Measurements from ENCODE around the gene CTSH. TPM values are rescaled to one million over a fixed set of nuclear protein-coding genes. Genes with fewer than 3 reads are reported as not detected.

CTSH gene
- total and polyA plus RNA-seq, 2 experiments from 2014 or later: 19.7 to 19.9 TPM

DNA sequence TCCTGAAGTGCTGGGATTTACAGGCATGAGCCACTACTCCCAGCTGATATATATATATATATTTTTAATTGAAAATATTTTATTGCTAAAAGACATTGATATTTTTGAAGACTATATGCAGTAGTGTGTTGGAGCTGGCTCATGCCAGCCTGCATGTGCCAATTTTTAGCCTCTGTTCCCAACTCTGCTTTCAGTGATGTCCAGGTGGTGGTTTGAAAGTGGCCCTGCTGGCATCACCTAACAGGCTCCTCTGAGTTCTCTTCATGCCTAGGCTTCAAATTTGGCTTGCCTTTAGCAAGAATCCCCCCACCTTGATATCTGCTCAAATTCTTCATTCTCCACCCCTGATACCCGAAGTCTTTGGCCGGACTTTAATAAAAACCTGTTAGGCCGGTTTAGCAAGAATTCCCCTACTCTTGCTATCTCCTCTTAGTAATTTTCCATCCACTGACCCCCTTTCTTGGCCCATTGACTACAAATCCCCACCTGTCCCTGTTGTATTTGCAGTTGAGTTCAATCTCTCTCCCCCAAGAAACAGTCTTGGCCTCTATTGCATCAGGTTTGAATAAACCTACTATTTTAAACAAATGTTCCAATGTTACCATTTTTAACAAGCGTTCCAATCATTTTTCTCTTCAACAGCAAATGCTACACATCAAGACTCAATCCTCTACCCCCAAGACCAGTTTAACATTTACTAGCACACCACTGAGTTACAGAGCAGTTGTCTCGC, 23.9 kb upstream of the CTSH start:
- Histone ChIP-seq H3K27ac (ENCODE audit: low read depth) (no peak overlapping the region), H2AFZ (no peak overlapping the region), H3F3A (replicated peaks; ENCODE audit: low read depth) (no peaks in the 10 kb centered on the region), H3K4me3 (peak overlapping the region; percentile 30), H3K27me3 (ENCODE audit: insufficient read depth) (no peaks in the 10 kb centered on the region), H3K79me2 (replicated peaks; ENCODE audit: insufficient read depth) (no peaks in the 10 kb centered on the region), H3K4me2 (peak overlapping the region; percentile 72), H3K36me3 (ENCODE audit: insufficient read depth) (no peaks in the 10 kb centered on the region), H4K20me1 (replicated peaks; ENCODE audit: insufficient read depth) (no peaks in the 10 kb centered on the region), H3K4me1 (ENCODE audit: insufficient read depth) (peaks cover 22% of the 10 kb centered on the region), H3K9me2 (ENCODE audit: insufficient read depth) (no peaks in the 10 kb centered on the region; the same call in 1 of the 2 replicates)
- no peaks in the 10 kb centered on the region for H3K36me3 Mint-ChIP-seq (ENCODE audit: low read depth)
- TF ChIP-seq CREB1 (CRISPR knock-in tag; IDR thresholded peaks at IDR 0.05; ENCODE audit: low read depth): no peak
- TF ChIP-seq EZH2phosphoT487 (IDR thresholded peaks at IDR 0.05; ENCODE audit: unreplicated experiment): no peak
- TF ChIP-seq, protein P1, sequence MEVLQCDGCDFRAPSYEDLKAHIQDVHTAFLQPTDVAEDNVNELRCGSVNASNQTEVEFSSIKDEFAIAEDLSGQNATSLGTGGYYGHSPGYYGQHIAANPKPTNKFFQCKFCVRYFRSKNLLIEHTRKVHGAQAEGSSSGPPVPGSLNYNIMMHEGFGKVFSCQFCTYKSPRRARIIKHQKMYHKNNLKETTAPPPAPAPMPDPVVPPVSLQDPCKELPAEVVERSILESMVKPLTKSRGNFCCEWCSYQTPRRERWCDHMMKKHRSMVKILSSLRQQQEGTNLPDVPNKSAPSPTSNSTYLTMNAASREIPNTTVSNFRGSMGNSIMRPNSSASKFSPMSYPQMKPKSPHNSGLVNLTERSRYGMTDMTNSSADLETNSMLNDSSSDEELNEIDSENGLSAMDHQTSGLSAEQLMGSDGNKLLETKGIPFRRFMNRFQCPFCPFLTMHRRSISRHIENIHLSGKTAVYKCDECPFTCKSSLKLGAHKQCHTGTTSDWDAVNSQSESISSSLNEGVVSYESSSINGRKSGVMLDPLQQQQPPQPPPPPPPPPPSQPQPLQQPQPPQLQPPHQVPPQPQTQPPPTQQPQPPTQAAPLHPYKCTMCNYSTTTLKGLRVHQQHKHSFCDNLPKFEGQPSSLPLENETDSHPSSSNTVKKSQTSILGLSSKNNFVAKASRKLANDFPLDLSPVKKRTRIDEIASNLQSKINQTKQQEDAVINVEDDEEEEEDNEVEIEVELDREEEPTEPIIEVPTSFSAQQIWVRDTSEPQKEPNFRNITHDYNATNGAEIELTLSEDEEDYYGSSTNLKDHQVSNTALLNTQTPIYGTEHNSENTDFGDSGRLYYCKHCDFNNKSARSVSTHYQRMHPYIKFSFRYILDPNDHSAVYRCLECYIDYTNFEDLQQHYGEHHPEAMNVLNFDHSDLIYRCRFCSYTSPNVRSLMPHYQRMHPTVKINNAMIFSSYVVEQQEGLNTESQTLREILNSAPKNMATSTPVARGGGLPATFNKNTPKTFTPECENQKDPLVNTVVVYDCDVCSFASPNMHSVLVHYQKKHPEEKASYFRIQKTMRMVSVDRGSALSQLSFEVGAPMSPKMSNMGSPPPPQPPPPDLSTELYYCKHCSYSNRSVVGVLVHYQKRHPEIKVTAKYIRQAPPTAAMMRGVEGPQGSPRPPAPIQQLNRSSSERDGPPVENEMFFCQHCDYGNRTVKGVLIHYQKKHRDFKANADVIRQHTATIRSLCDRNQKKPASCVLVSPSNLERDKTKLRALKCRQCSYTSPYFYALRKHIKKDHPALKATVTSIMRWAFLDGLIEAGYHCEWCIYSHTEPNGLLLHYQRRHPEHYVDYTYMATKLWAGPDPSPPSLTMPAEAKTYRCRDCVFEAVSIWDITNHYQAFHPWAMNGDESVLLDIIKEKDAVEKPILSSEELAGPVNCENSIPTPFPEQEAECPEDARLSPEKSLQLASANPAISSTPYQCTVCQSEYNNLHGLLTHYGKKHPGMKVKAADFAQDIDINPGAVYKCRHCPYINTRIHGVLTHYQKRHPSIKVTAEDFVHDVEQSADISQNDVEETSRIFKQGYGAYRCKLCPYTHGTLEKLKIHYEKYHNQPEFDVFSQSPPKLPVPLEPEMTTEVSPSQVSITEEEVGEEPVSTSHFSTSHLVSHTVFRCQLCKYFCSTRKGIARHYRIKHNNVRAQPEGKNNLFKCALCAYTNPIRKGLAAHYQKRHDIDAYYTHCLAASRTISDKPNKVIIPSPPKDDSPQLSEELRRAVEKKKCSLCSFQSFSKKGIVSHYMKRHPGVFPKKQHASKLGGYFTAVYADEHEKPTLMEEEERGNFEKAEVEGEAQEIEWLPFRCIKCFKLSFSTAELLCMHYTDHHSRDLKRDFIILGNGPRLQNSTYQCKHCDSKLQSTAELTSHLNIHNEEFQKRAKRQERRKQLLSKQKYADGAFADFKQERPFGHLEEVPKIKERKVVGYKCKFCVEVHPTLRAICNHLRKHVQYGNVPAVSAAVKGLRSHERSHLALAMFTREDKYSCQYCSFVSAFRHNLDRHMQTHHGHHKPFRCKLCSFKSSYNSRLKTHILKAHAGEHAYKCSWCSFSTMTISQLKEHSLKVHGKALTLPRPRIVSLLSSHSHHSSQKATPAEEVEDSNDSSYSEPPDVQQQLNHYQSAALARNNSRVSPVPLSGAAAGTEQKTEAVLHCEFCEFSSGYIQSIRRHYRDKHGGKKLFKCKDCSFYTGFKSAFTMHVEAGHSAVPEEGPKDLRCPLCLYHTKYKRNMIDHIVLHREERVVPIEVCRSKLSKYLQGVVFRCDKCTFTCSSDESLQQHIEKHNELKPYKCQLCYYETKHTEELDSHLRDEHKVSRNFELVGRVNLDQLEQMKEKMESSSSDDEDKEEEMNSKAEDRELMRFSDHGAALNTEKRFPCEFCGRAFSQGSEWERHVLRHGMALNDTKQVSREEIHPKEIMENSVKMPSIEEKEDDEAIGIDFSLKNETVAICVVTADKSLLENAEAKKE (CRISPR knock-in tag; IDR thresholded peaks at IDR 0.05): no peak
- no peak for TF ChIP-seq NANOG (IDR thresholded peaks at IDR 0.05; ENCODE audit: borderline replicate concordance)
- no peak for TF ChIP-seq ZNF114 (CRISPR knock-in tag; IDR thresholded peaks at IDR 0.05)
- no peak for TF ChIP-seq EZH2 (IDR thresholded peaks at IDR 0.05; ENCODE audit: low read depth, unreplicated experiment)
- TF ChIP-seq, protein P2, sequence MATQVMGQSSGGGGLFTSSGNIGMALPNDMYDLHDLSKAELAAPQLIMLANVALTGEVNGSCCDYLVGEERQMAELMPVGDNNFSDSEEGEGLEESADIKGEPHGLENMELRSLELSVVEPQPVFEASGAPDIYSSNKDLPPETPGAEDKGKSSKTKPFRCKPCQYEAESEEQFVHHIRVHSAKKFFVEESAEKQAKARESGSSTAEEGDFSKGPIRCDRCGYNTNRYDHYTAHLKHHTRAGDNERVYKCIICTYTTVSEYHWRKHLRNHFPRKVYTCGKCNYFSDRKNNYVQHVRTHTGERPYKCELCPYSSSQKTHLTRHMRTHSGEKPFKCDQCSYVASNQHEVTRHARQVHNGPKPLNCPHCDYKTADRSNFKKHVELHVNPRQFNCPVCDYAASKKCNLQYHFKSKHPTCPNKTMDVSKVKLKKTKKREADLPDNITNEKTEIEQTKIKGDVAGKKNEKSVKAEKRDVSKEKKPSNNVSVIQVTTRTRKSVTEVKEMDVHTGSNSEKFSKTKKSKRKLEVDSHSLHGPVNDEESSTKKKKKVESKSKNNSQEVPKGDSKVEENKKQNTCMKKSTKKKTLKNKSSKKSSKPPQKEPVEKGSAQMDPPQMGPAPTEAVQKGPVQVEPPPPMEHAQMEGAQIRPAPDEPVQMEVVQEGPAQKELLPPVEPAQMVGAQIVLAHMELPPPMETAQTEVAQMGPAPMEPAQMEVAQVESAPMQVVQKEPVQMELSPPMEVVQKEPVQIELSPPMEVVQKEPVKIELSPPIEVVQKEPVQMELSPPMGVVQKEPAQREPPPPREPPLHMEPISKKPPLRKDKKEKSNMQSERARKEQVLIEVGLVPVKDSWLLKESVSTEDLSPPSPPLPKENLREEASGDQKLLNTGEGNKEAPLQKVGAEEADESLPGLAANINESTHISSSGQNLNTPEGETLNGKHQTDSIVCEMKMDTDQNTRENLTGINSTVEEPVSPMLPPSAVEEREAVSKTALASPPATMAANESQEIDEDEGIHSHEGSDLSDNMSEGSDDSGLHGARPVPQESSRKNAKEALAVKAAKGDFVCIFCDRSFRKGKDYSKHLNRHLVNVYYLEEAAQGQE (IDR thresholded peaks at IDR 0.05; ENCODE audit: unreplicated experiment): no peak
- TF ChIP-seq POLR2AphosphoS5 (IDR thresholded peaks at IDR 0.05; ENCODE audit: low read depth): no peak
- TF ChIP-seq, protein P3, sequence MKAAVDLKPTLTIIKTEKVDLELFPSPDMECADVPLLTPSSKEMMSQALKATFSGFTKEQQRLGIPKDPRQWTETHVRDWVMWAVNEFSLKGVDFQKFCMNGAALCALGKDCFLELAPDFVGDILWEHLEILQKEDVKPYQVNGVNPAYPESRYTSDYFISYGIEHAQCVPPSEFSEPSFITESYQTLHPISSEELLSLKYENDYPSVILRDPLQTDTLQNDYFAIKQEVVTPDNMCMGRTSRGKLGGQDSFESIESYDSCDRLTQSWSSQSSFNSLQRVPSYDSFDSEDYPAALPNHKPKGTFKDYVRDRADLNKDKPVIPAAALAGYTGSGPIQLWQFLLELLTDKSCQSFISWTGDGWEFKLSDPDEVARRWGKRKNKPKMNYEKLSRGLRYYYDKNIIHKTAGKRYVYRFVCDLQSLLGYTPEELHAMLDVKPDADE (IDR thresholded peaks at IDR 0.05): no peak
- TF ChIP-seq, protein P4, sequence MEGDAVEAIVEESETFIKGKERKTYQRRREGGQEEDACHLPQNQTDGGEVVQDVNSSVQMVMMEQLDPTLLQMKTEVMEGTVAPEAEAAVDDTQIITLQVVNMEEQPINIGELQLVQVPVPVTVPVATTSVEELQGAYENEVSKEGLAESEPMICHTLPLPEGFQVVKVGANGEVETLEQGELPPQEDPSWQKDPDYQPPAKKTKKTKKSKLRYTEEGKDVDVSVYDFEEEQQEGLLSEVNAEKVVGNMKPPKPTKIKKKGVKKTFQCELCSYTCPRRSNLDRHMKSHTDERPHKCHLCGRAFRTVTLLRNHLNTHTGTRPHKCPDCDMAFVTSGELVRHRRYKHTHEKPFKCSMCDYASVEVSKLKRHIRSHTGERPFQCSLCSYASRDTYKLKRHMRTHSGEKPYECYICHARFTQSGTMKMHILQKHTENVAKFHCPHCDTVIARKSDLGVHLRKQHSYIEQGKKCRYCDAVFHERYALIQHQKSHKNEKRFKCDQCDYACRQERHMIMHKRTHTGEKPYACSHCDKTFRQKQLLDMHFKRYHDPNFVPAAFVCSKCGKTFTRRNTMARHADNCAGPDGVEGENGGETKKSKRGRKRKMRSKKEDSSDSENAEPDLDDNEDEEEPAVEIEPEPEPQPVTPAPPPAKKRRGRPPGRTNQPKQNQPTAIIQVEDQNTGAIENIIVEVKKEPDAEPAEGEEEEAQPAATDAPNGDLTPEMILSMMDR (conservative IDR thresholded peaks at IDR 0.05; ENCODE audit: low read depth in 2 of 2): no peak
- no peak for TF ChIP-seq ZNF331 (CRISPR knock-in tag; IDR thresholded peaks at IDR 0.05; ENCODE audit: low read depth)
- TF ChIP-seq STAT1 (IDR thresholded peaks at IDR 0.05; ENCODE audit: unreplicated experiment): no peak
- TF ChIP-seq JUNB (IDR thresholded peaks at IDR 0.05; ENCODE audit: unreplicated experiment): no peak
- peak overlapping the region; percentile 39 for H3K4me3 Mint-ChIP-seq
- ATAC-seq (peak; percentile 29; the same call in 2 of the 3 replicates), DNase-seq (ENCODE audit: low spot score) (peak; percentile 82)
- H3K9me3 Mint-ChIP-seq: no peaks in the 10 kb centered on the region
- peaks cover 36% of the 10 kb centered on the region for H3K4me1 Mint-ChIP-seq
- peak overlapping the region; percentile 80 for H3K27ac Mint-ChIP-seq
- peaks cover 6% of the 10 kb centered on the region for H3K27me3 Mint-ChIP-seq (ENCODE audit: insufficient read depth, low read depth, poor library complexity)
